Uterus (tissue), 4 donors: ENCODE results near the gene AGBL4. TPM values are rescaled to one million over a fixed set of nuclear protein-coding genes. Genes with fewer than 3 reads are reported as not detected.

Experiments
- DNase-seq, 2 donors: peaks; one replicate each; pipeline ENCODE4 v3.0.0-alpha.2; 2019 to 2020
- H3K27ac ChIP-seq, 2 donors: fragments of 200-600 bp; sonication (generic); 1 replicate in 1 of 2; 2 replicates in 1 of 2; pipeline ENCODE4 v1.5.1; 2016 to 2018
- H3K27me3 ChIP-seq, 2 donors: fragments of 200-600 bp; sonication (generic); one replicate each; pipeline ENCODE4 v1.5.1; 2018 to 2019; ENCODE audit warnings: control low read depth in 1 of 2
- H3K36me3 ChIP-seq, 2 donors: fragments of 200-600 bp; sonication (generic); one replicate each; pipeline ENCODE4 v1.5.1; 2019; ENCODE audit warnings: control low read depth in 1 of 2
- H3K4me1 ChIP-seq, 2 donors: fragments of 200-600 bp; sonication (generic); one replicate each; pipeline ENCODE4 v1.5.1; 2018 to 2019; ENCODE audit warnings: control low read depth in 1 of 2
- H3K4me3 ChIP-seq, 2 donors: fragments of 200-600 bp; sonication (generic); 1 replicate in 1 of 2; 2 replicates in 1 of 2; pipeline ENCODE4 v1.5.1; 2018 to 2019; ENCODE audit warnings: mild to moderate bottlenecking in 1 of 2
- H3K9me3 ChIP-seq, 2 donors: fragments of 200-600 bp; sonication (generic); one replicate each; pipeline ENCODE4 v1.5.1; 2019; ENCODE audit warnings: control low read depth in 1 of 2
- CTCF ChIP-seq, 4 experiments: fragments of 200-600 bp in 2 of 4; fragments of 450-650 bp in 2 of 4; sonication (generic) in 2 of 4; IDR thresholded peaks; one replicate each; pipeline ENCODE4 v1.5.1; 2016 to 2019; ENCODE audit warnings: antibody characterized with exemption in 4 of 4, mild to moderate bottlenecking in 2 of 4, moderate library complexity in 1 of 4
- POLR2A ChIP-seq, 2 donors: fragments of 450-650 bp; IDR thresholded peaks; one replicate each; pipeline ENCODE4 v1.6.1; 2016; ENCODE audit warnings: antibody characterized with exemption in 2 of 2, mild to moderate bottlenecking in 1 of 2, moderate library complexity in 1 of 2
- intact Hi-C: fragments of 100-400 bp; cut with DNase I; formaldehyde crosslinking; loops from one replicate; pipeline ENCODE4 v1.15.1; 2023; ENCODE audit warnings: low total_unique reads
- total RNA-seq, 4 donors: library from RNA; depleted of rRNA in 3 of 4; stranded (reverse); fragments of >200 nt in 3 of 4; gene quantifications; one replicate each; pipeline versions ENCODE4 v1.1.0 to v1.2.4, GENCODE V29; 2014 to 2023
- donor health status: DM: yes; HTN: yes; CAD: no.

Gene AGBL4
- total RNA-seq, 4 donors from 2014 or later, result 0.85 to 1.9 TPM; not detected in 2

- H3K36me3 ChIP-seq, result no peaks in the 10 kb centered on the region
- TF ChIP-seq CTCF (IDR thresholded peaks at IDR 0.05), result no peak
- no peak for TF ChIP-seq POLR2A (IDR thresholded peaks at IDR 0.05)
- no peak overlapping the region for H3K27ac ChIP-seq
- no peaks in the 10 kb centered on the region for H3K9me3 ChIP-seq
- no peaks in the 10 kb centered on the region for H3K27me3 ChIP-seq
- H3K4me1 ChIP-seq, result no peaks in the 10 kb centered on the region
- peak; percentile 34 to 50 for DNase-seq
- intact Hi-C loops, result no loop called here
- no peak overlapping the region for H3K4me3 ChIP-seq
These were observed 1342.1 kb downstream of the AGBL4 start for GRCh38 chr1:48681476-48682305.

GRCh38 chr1:48680411-48681035 is 1343.2 kb downstream of the AGBL4 start:
- no peak for TF ChIP-seq CTCF (IDR thresholded peaks at IDR 0.05)
- no peak for TF ChIP-seq POLR2A (IDR thresholded peaks at IDR 0.05)
- Histone ChIP-seq H3K9me3 (no peaks in the 10 kb centered on the region), H3K36me3 (no peaks in the 10 kb centered on the region), H3K4me3 (no peak overlapping the region), H3K4me1 (no peaks in the 10 kb centered on the region), H3K27me3 (no peaks in the 10 kb centered on the region), H3K27ac (no peak overlapping the region)
- DNase-seq, result no peak
- intact Hi-C loops, result no loop called here

GRCh38 chr1:48679859-48680258 is 1343.9 kb downstream of the AGBL4 start:
- no peak for DNase-seq
- Histone ChIP-seq H3K27ac (no peak overlapping the region), H3K4me1 (no peaks in the 10 kb centered on the region), H3K36me3 (no peaks in the 10 kb centered on the region), H3K4me3 (no peak overlapping the region), H3K9me3 (no peaks in the 10 kb centered on the region), H3K27me3 (no peaks in the 10 kb centered on the region)
- intact Hi-C loops, result no loop called here
- TF ChIP-seq POLR2A (IDR thresholded peaks at IDR 0.05) (no peak), CTCF (IDR thresholded peaks at IDR 0.05) (no peak)

GRCh38 chr1:48678710-48679505 is 1344.8 kb downstream of the AGBL4 start:
- Histone ChIP-seq H3K36me3 (no peaks in the 10 kb centered on the region), H3K4me3 (no peak overlapping the region), H3K4me1 (no peaks in the 10 kb centered on the region), H3K27ac (no peak overlapping the region), H3K27me3 (no peaks in the 10 kb centered on the region), H3K9me3 (no peaks in the 10 kb centered on the region)
- no peak for DNase-seq
- intact Hi-C loops, result no loop called here
- TF ChIP-seq CTCF (IDR thresholded peaks at IDR 0.05), result no peak
- TF ChIP-seq POLR2A (IDR thresholded peaks at IDR 0.05), result no peak
